Panc1 (cell line): ENCODE results near the gene AKAP13. TPM values are rescaled to one million over a fixed set of nuclear protein-coding genes. Genes with fewer than 3 reads are reported as not detected.

Experiments used
- ATAC-seq: fragments of 200-7000 bp; cut with Tn5 transposase; 2 replicates; pipeline ENCODE4 v1.9.1; 2020; ENCODE audit warnings: mild to moderate bottlenecking, moderate library complexity
- BruUV-seq: library from RNA; stranded (reverse); fragments of 400-500 nt; replicated peaks from 2 replicates; lab custom pipeline; 2021; lab: Mats Ljungman, UMichigan
- CTCF ChIA-PET: fragments of 300-600 bp; sonication (Branson Sonifier 250); formaldehyde crosslinking; loops from one replicate; lab custom pipeline; 2022; ENCODE audit warnings: antibody characterized with exemption; lab: Charles Lee
- POLR2A ChIA-PET: fragments of 300-600 bp; sonication (Branson Sonifier 250); formaldehyde crosslinking; loops from one replicate; lab custom pipeline; 2022; ENCODE audit warnings: antibody characterized with exemption; lab: Charles Lee
- DNase-seq: peaks from one replicate; pipeline ENCODE4 v3.0.0-alpha.2; 2010; ENCODE audit warnings: low read depth, low spot score
- H3K27ac ChIP-seq: 2 replicates; pipeline ENCODE4 v1.5.1; 2011; ENCODE audit warnings: mild to moderate bottlenecking, low read length, inconsistent platforms
- H3K27me3 ChIP-seq: fragments of 200-500 bp; sonication (Bioruptor generic); 2 replicates; pipeline ENCODE4 v1.6.0; 2014; ENCODE audit warnings: low read length, inconsistent platforms; ENCODE audit not compliant: control insufficient read depth, insufficient read depth
- H3K36me3 ChIP-seq: fragments of 200-500 bp; sonication (Bioruptor generic); 2 replicates; pipeline ENCODE4 v1.5.1; 2014; ENCODE audit warnings: inconsistent platforms, mild to moderate bottlenecking, low read length, moderate library complexity; ENCODE audit not compliant: control insufficient read depth, insufficient read depth
- H3K4me1 ChIP-seq: 2 replicates; pipeline ENCODE4 v1.5.1; 2011; ENCODE audit warnings: inconsistent platforms, mild to moderate bottlenecking, low read length, moderate library complexity; ENCODE audit not compliant: control insufficient read depth, insufficient read depth
- H3K4me3 ChIP-seq, 2 experiments: 2 replicates each; pipeline ENCODE4 v1.5.1; 2011 to 2012; ENCODE audit warnings: low read depth in 2 of 2, low read length in 2 of 2, mild to moderate bottlenecking in 2 of 2, inconsistent platforms in 1 of 2, moderate library complexity in 1 of 2
- H3K9me3 ChIP-seq: fragments of 200-500 bp; sonication (Bioruptor generic); 2 replicates; pipeline ENCODE4 v1.5.1; 2014; ENCODE audit warnings: low read depth, mild to moderate bottlenecking, inconsistent platforms, low read length, moderate library complexity; ENCODE audit not compliant: control insufficient read depth, insufficient read depth
- POLR2AphosphoS5 ChIP-seq: IDR thresholded peaks from 2 replicates; pipeline ENCODE4 v1.6.1; 2012; ENCODE audit warnings: mild to moderate bottlenecking, low read depth, low read length, moderate library complexity
- SIN3A ChIP-seq: IDR thresholded peaks from 2 replicates; pipeline ENCODE4 v1.6.1; 2012; ENCODE audit warnings: low read depth, mild to moderate bottlenecking, low read length, moderate library complexity, borderline replicate concordance; ENCODE audit not compliant: insufficient read depth
- TCF7L2 ChIP-seq: IDR thresholded peaks from 2 replicates; pipeline ENCODE4 v1.6.1; 2011; ENCODE audit warnings: mild to moderate bottlenecking, low read depth, low read length, inconsistent platforms
- in situ Hi-C: cut with HindIII; loops from 2 replicates; pipeline ENCODE4 v1.10.0; 2016; ENCODE audit warnings: low sequenced_read_pairs, low pct_unique_long_range_greater_than_20kb
- intact Hi-C: fragments of 100-400 bp; cut with micrococcal nuclease; formaldehyde crosslinking; loops from one replicate; pipeline ENCODE4 v1.10.0; 2022; ENCODE audit not compliant: unreplicated experiment
- total RNA-seq: library from RNA; stranded (reverse); gene quantifications from one replicate; pipeline ENCODE4 v1.2.1, GENCODE V29; 2021; ENCODE audit not compliant: unreplicated experiment
- TF ChIP-seq, protein P1 (sequence below), 2 experiments: IDR thresholded peaks; 2 replicates each; pipeline ENCODE4 v1.6.1; 2011 to 2012; ENCODE audit warnings: low read depth in 2 of 2, control low read depth in 1 of 2, low read length in 1 of 2, mild to moderate bottlenecking in 1 of 2, moderate library complexity in 1 of 2; ENCODE audit not compliant: insufficient read depth in 1 of 2
- TF ChIP-seq, protein P2 (sequence below): fragments of 450-650 bp; IDR thresholded peaks from 2 replicates; pipeline ENCODE4 v1.5.1; 2017; ENCODE audit warnings: mild to moderate bottlenecking

The AKAP13 gene
- total RNA-seq, 1 experiment from 2014 or later, result 94.2 TPM

DNA sequence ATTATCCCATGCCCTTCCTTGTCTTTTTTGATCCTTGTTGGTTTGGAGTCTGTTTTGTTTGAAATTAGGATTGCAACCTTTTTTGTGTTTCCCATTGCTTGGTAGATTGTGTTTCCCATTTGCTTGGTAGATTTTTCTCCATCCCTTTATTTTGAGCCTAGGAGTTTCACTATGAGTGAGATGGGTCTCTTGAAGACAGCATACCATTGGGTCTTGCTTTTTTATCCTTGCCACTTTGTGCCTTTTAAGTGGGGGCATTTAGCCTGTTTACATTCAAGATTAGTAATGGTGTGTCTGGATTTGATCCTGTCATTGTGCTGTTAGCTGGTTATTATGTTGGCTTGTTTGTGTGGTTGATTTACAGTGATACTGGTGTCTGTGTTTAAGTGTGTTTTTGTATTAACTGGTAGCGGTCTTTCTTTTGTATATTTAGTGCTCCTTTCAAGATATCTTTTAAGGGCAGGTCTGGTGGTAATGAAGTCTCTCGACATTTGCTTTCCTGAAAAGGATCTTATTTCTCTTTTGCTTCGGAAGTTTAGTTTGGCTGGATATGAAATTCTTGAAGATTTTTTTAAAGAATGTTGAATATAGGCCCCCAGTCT is 70.8 kb downstream of the AKAP13 start:
- Histone ChIP-seq H3K27me3 (no peaks in the 10 kb centered on the region), H3K4me3 (no peak overlapping the region), H3K36me3 (no peaks in the 10 kb centered on the region), H3K27ac (no peak overlapping the region), H3K9me3 (peaks cover 10% of the 10 kb centered on the region; the same call in 1 of the 2 replicates), H3K4me1 (peaks cover 5% of the 10 kb centered on the region)
- ChIA-PET CTCF (no interaction called here), POLR2A (no interaction called here)
- BruUV-seq, result no TSS peak
- ATAC-seq (no peak), DNase-seq (no peak)
- in situ Hi-C loops (no loop called here), intact Hi-C loops (no loop called here)
- TF ChIP-seq, protein P1, sequence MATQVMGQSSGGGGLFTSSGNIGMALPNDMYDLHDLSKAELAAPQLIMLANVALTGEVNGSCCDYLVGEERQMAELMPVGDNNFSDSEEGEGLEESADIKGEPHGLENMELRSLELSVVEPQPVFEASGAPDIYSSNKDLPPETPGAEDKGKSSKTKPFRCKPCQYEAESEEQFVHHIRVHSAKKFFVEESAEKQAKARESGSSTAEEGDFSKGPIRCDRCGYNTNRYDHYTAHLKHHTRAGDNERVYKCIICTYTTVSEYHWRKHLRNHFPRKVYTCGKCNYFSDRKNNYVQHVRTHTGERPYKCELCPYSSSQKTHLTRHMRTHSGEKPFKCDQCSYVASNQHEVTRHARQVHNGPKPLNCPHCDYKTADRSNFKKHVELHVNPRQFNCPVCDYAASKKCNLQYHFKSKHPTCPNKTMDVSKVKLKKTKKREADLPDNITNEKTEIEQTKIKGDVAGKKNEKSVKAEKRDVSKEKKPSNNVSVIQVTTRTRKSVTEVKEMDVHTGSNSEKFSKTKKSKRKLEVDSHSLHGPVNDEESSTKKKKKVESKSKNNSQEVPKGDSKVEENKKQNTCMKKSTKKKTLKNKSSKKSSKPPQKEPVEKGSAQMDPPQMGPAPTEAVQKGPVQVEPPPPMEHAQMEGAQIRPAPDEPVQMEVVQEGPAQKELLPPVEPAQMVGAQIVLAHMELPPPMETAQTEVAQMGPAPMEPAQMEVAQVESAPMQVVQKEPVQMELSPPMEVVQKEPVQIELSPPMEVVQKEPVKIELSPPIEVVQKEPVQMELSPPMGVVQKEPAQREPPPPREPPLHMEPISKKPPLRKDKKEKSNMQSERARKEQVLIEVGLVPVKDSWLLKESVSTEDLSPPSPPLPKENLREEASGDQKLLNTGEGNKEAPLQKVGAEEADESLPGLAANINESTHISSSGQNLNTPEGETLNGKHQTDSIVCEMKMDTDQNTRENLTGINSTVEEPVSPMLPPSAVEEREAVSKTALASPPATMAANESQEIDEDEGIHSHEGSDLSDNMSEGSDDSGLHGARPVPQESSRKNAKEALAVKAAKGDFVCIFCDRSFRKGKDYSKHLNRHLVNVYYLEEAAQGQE (IDR thresholded peaks at IDR 0.05; ENCODE audit: insufficient read depth in 1 of 2, low read depth in 2 of 2, low read length in 1 of 2), result no peak
- TF ChIP-seq SIN3A (no peak), TCF7L2 (no peak)
- TF ChIP-seq, protein P2, sequence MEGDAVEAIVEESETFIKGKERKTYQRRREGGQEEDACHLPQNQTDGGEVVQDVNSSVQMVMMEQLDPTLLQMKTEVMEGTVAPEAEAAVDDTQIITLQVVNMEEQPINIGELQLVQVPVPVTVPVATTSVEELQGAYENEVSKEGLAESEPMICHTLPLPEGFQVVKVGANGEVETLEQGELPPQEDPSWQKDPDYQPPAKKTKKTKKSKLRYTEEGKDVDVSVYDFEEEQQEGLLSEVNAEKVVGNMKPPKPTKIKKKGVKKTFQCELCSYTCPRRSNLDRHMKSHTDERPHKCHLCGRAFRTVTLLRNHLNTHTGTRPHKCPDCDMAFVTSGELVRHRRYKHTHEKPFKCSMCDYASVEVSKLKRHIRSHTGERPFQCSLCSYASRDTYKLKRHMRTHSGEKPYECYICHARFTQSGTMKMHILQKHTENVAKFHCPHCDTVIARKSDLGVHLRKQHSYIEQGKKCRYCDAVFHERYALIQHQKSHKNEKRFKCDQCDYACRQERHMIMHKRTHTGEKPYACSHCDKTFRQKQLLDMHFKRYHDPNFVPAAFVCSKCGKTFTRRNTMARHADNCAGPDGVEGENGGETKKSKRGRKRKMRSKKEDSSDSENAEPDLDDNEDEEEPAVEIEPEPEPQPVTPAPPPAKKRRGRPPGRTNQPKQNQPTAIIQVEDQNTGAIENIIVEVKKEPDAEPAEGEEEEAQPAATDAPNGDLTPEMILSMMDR, result no peak

DNA sequence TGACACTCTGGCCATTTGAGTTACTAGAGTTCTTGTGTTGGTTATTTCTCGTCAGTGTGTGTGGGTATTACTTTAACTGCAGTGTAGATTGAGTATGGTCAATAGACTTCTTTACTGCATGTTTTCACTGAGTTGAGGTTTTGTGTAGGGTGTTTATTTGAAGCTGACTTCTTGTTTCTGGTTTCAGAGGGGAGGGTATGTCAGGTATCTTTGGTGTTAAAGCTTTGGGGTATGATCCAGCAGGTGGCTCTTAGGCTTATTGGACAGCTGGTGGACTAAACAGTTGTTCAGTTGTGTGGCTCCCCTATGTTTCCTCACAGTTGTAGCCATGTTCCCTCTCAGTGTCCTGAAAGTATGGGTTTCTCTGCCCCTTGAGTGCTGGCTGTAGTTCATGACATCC is 72.0 kb downstream of the AKAP13 start:
- in situ Hi-C loops (no loop called here), intact Hi-C loops (no loop called here)
- Histone ChIP-seq H3K27ac (no peak overlapping the region), H3K36me3 (no peaks in the 10 kb centered on the region), H3K9me3 (peaks cover 10% of the 10 kb centered on the region; the same call in 1 of the 2 replicates), H3K27me3 (no peaks in the 10 kb centered on the region), H3K4me1 (peaks cover 9% of the 10 kb centered on the region), H3K4me3 (no peak overlapping the region)
- no peak for TF ChIP-seq SIN3A
- ATAC-seq (no peak), DNase-seq (no peak)
- BruUV-seq, result no TSS peak
- POLR2A ChIA-PET, result interaction anchor here (0.6 kb wide), 1 partner anchor 102 kb away, joined by 3 read pairs; no protein-coding TSS in a partner anchor
- CTCF ChIA-PET, result no interaction called here

DNA sequence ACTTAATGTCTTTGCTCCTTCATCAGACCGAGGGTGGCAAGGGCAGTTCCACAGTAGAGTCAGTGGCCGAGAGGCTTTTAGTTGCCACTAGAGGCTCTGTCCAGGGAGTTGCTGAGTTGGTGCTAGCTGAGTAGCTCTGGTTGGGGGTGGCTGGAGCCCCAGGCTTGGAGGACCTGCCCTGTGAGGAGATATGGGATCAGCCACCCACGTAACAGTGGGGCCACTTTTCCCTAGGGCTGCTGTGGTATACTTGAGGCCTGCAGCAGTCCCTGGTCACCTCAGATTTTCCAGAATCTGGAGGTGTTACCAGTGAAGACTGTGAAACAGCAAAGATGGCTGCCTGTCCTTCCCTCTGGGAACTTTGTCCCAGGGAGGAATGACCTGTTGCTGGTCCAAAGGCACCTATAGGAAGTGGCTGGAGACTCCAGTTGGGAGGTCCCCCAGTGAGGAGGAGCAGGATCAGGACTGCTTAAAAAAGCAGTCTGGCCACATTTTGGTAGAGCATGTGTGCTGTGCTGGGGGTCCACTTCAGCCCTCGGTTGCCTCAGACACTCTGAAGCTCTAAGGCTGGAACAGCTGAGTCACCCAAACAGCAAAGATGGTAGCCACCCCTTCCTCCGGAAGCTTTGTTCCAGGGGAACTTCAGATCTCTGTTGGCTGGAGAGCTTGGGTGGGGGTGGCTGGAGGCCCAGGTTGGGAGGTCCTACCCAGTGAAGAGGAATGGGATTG is 72.9 kb downstream of the AKAP13 start:
- ChIA-PET POLR2A (no interaction called here), CTCF (interaction anchor here (1.1 kb wide), 1 partner anchor 122 kb away, joined by 3 read pairs; no protein-coding TSS in a partner anchor)
- peaks cover 9% of the 10 kb centered on the region for H3K4me1 ChIP-seq
- ATAC-seq (peak; percentile 22), DNase-seq (no peak)
- no TSS peak for BruUV-seq
- H3K9me3 ChIP-seq, result peaks cover 10% of the 10 kb centered on the region; the same call in 1 of the 2 replicates
- no peak overlapping the region for H3K27ac ChIP-seq
- H3K27me3 ChIP-seq, result no peaks in the 10 kb centered on the region
- H3K4me3 ChIP-seq, result no peak overlapping the region
- H3K36me3 ChIP-seq, result no peaks in the 10 kb centered on the region
- intact Hi-C loops (no loop called here), in situ Hi-C loops (no loop called here)
- TF ChIP-seq SIN3A (no peak), TCF7L2 (no peak), POLR2AphosphoS5 (no peak)
- TF ChIP-seq, protein P2, result no peak
- TF ChIP-seq, protein P1 (IDR thresholded peaks at IDR 0.05; ENCODE audit: insufficient read depth in 1 of 2, low read depth in 2 of 2, low read length in 1 of 2), result no peak
